Activated T-helper 2 cell treated with anti-CD3 and anti-CD28 coated beads, Interferon-gamma antibody, Interleukin-2, Interleukin-4, amounts not matched to agents 10 μg/mL and 5 μg/mL and 100 μg/mL, durations not matched to agents 14 hours and 24 hours and 36 hours (primary cell): ENCODE data around the gene CHCHD1. TPM values are rescaled to one million over a fixed set of nuclear protein-coding genes. Genes with fewer than 3 reads are reported as not detected.
A peak's percentile ranks its signal among the peaks of the same experiment; 100 is the strongest.

Experiments
- DNase-seq: peaks from one replicate; pipeline ENCODE4 v3.0.0; 2021; ENCODE audit warnings: low spot score
- H3K27ac Mint-ChIP-seq: one replicate; pipeline ENCODE4 v1.8.0; 2021; ENCODE audit warnings: mixed read lengths
- H3K27me3 Mint-ChIP-seq: one replicate; pipeline ENCODE4 v1.8.0; 2021; ENCODE audit warnings: low read depth, mixed read lengths
- H3K36me3 Mint-ChIP-seq: one replicate; pipeline ENCODE4 v1.8.0; 2021; ENCODE audit warnings: low read depth, mixed read lengths
- H3K4me1 Mint-ChIP-seq: one replicate; pipeline ENCODE4 v1.8.0; 2021; ENCODE audit warnings: low read depth, mixed read lengths
- H3K4me3 Mint-ChIP-seq: one replicate; pipeline ENCODE4 v1.8.0; 2021; ENCODE audit warnings: low read depth, mild to moderate bottlenecking, moderate library complexity, mixed read lengths
- H3K9me3 Mint-ChIP-seq: one replicate; pipeline ENCODE4 v1.8.0; 2021; ENCODE audit warnings: mixed read lengths
- intact Hi-C: fragments of 100-400 bp; cut with micrococcal nuclease; formaldehyde crosslinking; loops from one replicate; pipeline ENCODE4 v1.15.1; 2023
- total RNA-seq: library from RNA; stranded (reverse); gene quantifications from 2 replicates; pipeline ENCODE4 v1.2.3, GENCODE V29; 2022

CHCHD1 gene
- total RNA-seq, 1 donor from 2014 or later: 35.2 TPM

- no peak overlapping the region for H3K4me3 Mint-ChIP-seq
- H3K9me3 Mint-ChIP-seq: no peaks in the 10 kb centered on the region
- peaks cover 65% of the 10 kb centered on the region for H3K36me3 Mint-ChIP-seq
- H3K4me1 Mint-ChIP-seq: peaks cover 28% of the 10 kb centered on the region
- H3K27me3 Mint-ChIP-seq: no peaks in the 10 kb centered on the region
- no peak for DNase-seq
- H3K27ac Mint-ChIP-seq: no peak overlapping the region
- intact Hi-C loops: no loop called here
Measured at GRCh38 chr10:73750819-73751218, 31.0 kb upstream of the CHCHD1 start.

- H3K9me3 Mint-ChIP-seq: no peaks in the 10 kb centered on the region
- intact Hi-C loops: no loop called here
- no peak for DNase-seq
- peaks cover 72% of the 10 kb centered on the region for H3K36me3 Mint-ChIP-seq
- no peaks in the 10 kb centered on the region for H3K27me3 Mint-ChIP-seq
- no peak overlapping the region for H3K4me3 Mint-ChIP-seq
- peaks cover 22% of the 10 kb centered on the region for H3K4me1 Mint-ChIP-seq
- no peak overlapping the region for H3K27ac Mint-ChIP-seq
Measured at GRCh38 chr10:73756183-73756582, 25.7 kb upstream of the CHCHD1 start.

GRCh38 chr10:73758704-73759511 lies 22.9 kb upstream of the CHCHD1 start:
- DNase-seq: no peak

GRCh38 chr10:73759512-73760115 lies 22.2 kb upstream of the CHCHD1 start:
- Mint-ChIP-seq H3K4me1 (peaks cover 35% of the 10 kb centered on the region), H3K27me3 (no peaks in the 10 kb centered on the region), H3K27ac (peak overlapping the region; percentile 24), H3K4me3 (no peak overlapping the region), H3K36me3 (peaks cover 72% of the 10 kb centered on the region), H3K9me3 (no peaks in the 10 kb centered on the region)
- intact Hi-C loops: no loop called here
- DNase-seq: no peak

More at GRCh38 chr10:73758704-73759511, 22.9 kb upstream of the CHCHD1 start:
- H3K4me1 Mint-ChIP-seq: peaks cover 35% of the 10 kb centered on the region
- H3K27me3 Mint-ChIP-seq: no peaks in the 10 kb centered on the region
- H3K9me3 Mint-ChIP-seq: no peaks in the 10 kb centered on the region
- H3K27ac Mint-ChIP-seq: peak overlapping the region; percentile 38
- no peak overlapping the region for H3K4me3 Mint-ChIP-seq
- intact Hi-C loops: no loop called here
- H3K36me3 Mint-ChIP-seq: peaks cover 72% of the 10 kb centered on the region

GRCh38 chr10:73761781-73762180 lies 20.1 kb upstream of the CHCHD1 start:
- Mint-ChIP-seq H3K27me3 (no peaks in the 10 kb centered on the region), H3K4me3 (no peak overlapping the region), H3K4me1 (peaks cover 31% of the 10 kb centered on the region), H3K27ac (no peak overlapping the region), H3K9me3 (no peaks in the 10 kb centered on the region), H3K36me3 (peaks cover 85% of the 10 kb centered on the region)
- no peak for DNase-seq
- intact Hi-C loops: no loop called here

GRCh38 chr10:73762915-73763314 lies 18.9 kb upstream of the CHCHD1 start:
- no peak for DNase-seq
- Mint-ChIP-seq H3K9me3 (no peaks in the 10 kb centered on the region), H3K36me3 (peaks cover 87% of the 10 kb centered on the region), H3K4me1 (peaks cover 27% of the 10 kb centered on the region), H3K27ac (peak overlapping the region; percentile 61), H3K4me3 (no peak overlapping the region), H3K27me3 (no peaks in the 10 kb centered on the region)
- intact Hi-C loops: no loop called here

GRCh38 chr10:73763343-73763742 lies 18.5 kb upstream of the CHCHD1 start:
- Mint-ChIP-seq H3K4me1 (peaks cover 23% of the 10 kb centered on the region), H3K9me3 (no peaks in the 10 kb centered on the region), H3K4me3 (no peak overlapping the region), H3K27me3 (no peaks in the 10 kb centered on the region), H3K27ac (no peak overlapping the region), H3K36me3 (peaks cover 89% of the 10 kb centered on the region)
- intact Hi-C loops: no loop called here
- no peak for DNase-seq

GRCh38 chr10:73765066-73765465 lies 16.8 kb upstream of the CHCHD1 start:
- Mint-ChIP-seq H3K27ac (no peak overlapping the region), H3K27me3 (no peaks in the 10 kb centered on the region), H3K36me3 (peaks cover 89% of the 10 kb centered on the region), H3K9me3 (no peaks in the 10 kb centered on the region), H3K4me3 (no peak overlapping the region), H3K4me1 (peaks cover 25% of the 10 kb centered on the region)
- intact Hi-C loops: no loop called here
- no peak for DNase-seq

GRCh38 chr10:73768881-73769280 lies 13.0 kb upstream of the CHCHD1 start:
- H3K4me1 Mint-ChIP-seq: peaks cover 28% of the 10 kb centered on the region
- H3K27ac Mint-ChIP-seq: peak overlapping the region; percentile 61
- no peak overlapping the region for H3K4me3 Mint-ChIP-seq
- H3K9me3 Mint-ChIP-seq: no peaks in the 10 kb centered on the region
- peaks cover 90% of the 10 kb centered on the region for H3K36me3 Mint-ChIP-seq
- DNase-seq: peak; percentile 55
- intact Hi-C loops: no loop called here
- no peaks in the 10 kb centered on the region for H3K27me3 Mint-ChIP-seq

GRCh38 chr10:73769396-73769795 lies 12.5 kb upstream of the CHCHD1 start:
- H3K4me3 Mint-ChIP-seq: no peak overlapping the region
- no peaks in the 10 kb centered on the region for H3K27me3 Mint-ChIP-seq
- no peaks in the 10 kb centered on the region for H3K9me3 Mint-ChIP-seq
- H3K4me1 Mint-ChIP-seq: peaks cover 31% of the 10 kb centered on the region
- DNase-seq: no peak
- peak overlapping the region; percentile 61 for H3K27ac Mint-ChIP-seq
- peaks cover 91% of the 10 kb centered on the region for H3K36me3 Mint-ChIP-seq
- intact Hi-C loops: no loop called here

GRCh38 chr10:73771722-73772280 lies 10.0 kb upstream of the CHCHD1 start:
- peaks cover 46% of the 10 kb centered on the region for H3K4me1 Mint-ChIP-seq
- H3K27ac Mint-ChIP-seq: peak overlapping the region; percentile 90
- peaks cover 85% of the 10 kb centered on the region for H3K36me3 Mint-ChIP-seq
- intact Hi-C loops: loop anchor here (1.0 to 10.0 kb wide), 5 partner anchors 14 to 277 kb away; partner anchors contain the start of genes NDST2, PPP3CB, SEC24C and VCL
- H3K4me3 Mint-ChIP-seq: peak overlapping the region; percentile 96
- H3K27me3 Mint-ChIP-seq: no peaks in the 10 kb centered on the region
- H3K9me3 Mint-ChIP-seq: no peaks in the 10 kb centered on the region
- DNase-seq: peak; percentile 17

- intact Hi-C loops: loop anchor here (1.0 to 10.0 kb wide), 5 partner anchors 13 to 278 kb away; partner anchors contain the start of genes NDST2, PPP3CB, SEC24C and VCL
- peaks cover 52% of the 10 kb centered on the region for H3K4me1 Mint-ChIP-seq
- H3K27ac Mint-ChIP-seq: peak overlapping the region; percentile 90
Measured at GRCh38 chr10:73772281-73773151, 9.3 kb upstream of the CHCHD1 start.

More at GRCh38 chr10:73772281-73773151, 9.3 kb upstream of the CHCHD1 start:
- Mint-ChIP-seq H3K27me3 (no peaks in the 10 kb centered on the region), H3K4me3 (peak overlapping the region; percentile 96), H3K9me3 (no peaks in the 10 kb centered on the region), H3K36me3 (peaks cover 89% of the 10 kb centered on the region)
- peak; percentile 84 for DNase-seq
